SKM-1 treated with dmso at 0.1 percent for 144 hours (cell line): ENCODE results near the gene C19orf18.
"Not testable (repeated sequence)": the region's sequence is repeated elsewhere in the genome, so short reads cannot be mapped to it uniquely, and the experiment has no call there.

Source experiments
- DNase-seq: peaks from one replicate; lab custom pipeline; 2025; ENCODE audit not compliant: unreplicated experiment; lab: John Stamatoyannopoulos, UW

The C19orf18 gene

DNA sequence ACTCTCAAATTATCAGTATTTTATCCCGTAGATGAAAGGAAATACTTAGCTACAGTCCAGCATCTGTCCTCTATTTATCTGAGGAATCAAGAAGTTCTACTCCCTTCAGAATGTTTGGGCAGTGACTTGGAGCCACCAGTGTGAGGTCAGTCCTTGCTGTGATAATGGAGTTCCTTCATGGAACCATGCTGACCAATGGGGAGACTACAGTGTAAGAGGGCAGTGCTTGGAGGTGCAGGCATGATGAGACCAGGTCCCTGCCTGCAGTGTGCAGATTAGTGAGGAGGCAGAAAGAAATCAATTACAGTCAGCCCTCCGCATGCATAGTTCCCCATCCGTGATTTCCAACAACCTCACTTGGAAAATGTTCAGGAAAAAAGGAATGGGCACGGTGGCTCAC, at the start of gene C19orf18:
C19orf18 (minus strand) TSS at position 101 of the 400 bp plus-strand sequence. CDS start 102 bp downstream, outside the sequence.
- no peak for DNase-seq

DNA sequence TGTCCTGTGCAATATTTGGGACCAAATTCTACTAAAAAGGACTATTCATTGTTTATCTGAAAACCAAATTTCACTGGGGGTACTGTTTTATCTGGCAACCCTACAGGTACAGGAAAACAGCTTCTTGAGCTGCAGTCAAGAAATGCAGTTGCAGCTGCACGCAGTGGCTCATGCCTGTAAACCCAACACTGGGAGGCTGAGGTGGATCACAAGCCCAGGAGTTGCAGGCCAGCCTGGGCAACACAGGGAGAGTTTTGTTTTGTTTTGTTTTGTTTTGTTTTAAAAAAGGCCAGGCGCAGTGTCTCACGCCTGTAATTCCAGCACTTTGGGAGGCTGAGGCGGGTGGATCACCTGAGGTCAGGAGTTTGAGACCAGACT, 47.9 kb upstream of the C19orf18 start:
- no peak for DNase-seq

DNA sequence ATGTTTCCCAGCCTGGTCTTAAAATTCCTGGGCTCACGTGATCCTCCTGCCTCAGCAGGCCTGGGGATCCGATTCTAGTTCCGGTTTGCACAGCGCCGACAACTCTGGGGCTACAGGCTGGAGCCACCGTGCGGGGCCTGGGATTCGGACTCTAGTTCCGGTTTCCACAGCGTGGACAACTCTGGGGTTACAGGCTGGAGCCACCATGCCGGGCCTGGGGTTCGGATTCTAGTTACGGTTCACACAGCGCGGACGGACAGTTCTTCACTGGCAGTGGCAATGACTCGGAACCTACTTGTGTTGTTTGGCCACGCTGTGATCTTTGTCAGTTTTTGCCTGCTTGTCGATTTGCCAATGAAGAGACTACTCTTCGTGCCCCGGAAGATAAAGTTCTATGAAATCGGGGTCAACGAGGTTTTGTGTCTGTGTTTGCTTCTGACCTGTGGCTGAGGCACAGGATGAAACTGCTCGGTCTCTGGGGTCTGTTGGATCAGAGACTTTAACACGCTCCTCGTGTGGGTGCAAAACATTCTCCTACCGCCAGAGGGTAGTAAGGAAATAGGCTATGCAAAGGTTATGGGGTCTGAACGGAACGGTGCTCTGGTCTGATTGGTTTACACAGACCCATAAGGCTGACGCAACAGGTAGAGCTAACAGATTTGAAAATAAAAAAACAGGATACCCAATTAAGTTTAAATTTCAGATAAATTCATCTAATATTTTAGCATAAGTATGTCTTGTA, 47.4 kb upstream of the C19orf18 start:
- DNase-seq, result no peak

DNA sequence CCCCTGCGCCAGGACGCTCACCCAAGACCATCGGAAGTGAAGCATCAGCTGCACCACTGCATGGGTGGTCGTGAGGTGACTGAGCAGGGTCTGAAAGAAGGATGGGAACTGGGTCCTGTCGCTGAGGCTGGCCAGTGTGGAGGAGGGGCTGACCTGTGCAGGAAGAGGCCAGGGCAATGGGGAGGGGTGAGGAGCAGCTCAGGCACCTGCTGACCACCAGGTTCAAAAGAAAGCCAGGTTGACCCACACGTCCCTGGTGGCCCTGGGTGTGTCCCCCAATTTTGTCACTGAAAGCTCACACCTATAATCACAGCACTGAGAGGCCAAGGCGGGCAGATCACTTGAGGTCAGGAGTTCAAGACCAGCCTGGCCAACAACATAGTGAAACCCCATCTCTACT, 45.8 kb upstream of the C19orf18 start:
- DNase-seq, result no peak

DNA sequence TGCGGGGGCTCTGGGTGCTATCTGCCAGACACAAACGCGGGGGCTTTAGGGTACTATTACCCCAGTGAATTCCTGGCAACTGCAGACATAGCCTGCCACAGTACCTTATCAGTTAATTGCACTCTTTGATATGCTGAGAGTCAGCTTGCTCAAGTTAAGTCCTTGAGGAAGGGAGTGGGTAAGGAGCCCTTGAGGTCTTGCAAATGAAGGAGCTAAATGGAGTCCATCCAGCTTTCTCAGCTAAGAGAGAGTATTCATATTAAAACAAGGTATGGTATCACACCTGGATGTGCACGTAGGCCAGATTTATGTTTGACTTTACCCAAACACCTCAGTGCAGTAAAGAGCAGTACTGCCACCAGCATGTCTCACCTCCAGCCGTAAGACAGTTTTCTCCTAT, 39.8 kb upstream of the C19orf18 start:
- DNase-seq, result no peak

DNA sequence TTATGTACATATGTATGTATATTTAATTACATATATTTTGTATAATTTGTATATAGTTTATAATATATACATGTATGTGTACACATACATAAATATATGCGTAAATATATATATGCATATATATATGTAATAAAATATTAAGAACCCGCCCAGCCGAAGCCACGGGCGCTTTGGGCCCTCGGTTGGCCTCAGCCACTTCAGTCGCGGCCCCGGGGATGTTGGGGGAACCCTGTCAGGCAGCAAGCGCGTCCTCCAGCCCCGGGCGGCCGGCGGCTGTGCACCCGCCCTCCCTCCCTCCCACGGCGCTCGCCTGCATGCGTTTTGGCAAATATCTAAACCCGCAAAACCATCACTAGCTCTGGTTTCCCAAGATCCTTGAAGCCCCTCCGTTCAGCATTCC, 36.2 kb upstream of the C19orf18 start:
- DNase-seq, result no peak

DNA sequence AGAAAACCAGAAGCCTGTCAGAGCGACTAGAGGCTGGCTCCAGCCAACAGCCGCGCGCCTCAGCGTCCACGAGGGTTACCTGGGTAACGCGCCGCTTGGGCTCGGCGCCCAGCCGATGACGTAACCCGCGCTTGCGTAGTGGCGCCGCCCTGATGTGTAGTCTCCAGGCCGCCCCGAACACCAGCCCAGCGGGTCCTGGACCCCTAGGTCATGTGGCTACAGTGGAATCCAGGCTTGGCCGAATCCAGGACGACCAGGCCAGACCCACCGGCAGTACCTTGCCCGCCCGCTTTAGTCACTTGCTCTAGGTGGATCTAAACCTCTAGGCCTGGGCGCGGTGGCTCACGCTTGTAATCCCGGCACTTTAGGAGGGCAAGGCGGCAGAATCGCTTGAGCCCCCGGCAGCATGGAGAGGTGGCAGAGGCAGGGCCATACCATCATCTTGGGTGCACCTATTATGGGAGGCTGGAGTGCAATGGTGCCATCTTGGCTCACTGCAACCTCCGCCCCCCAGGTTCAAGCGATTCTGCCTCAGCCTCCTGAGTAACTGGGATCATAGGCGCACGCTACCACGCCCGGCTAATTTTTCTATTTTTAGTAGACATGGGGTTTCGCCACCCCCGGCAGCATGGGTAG, 35.5 kb upstream of the C19orf18 start:
- peak; percentile 23 for DNase-seq

DNA sequence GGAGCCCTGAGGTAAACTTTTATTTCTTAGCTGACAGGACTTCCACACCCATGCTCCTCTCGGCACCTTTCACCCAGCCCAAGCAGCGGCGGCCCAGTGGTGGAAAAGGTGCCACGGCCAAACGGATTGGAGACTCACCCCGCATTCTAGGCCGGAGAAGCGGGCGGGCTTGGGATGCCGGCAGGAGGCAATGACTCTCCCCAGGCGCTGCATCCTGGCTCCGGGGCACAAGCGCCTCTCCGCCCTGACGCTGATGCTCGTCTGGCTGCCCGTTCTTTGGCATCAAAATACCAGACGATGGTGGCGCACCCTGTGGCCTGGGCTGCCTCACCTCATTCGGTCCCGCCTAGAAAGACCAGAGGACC, 34.9 kb upstream of the C19orf18 start:
- DNase-seq, result no peak

DNA sequence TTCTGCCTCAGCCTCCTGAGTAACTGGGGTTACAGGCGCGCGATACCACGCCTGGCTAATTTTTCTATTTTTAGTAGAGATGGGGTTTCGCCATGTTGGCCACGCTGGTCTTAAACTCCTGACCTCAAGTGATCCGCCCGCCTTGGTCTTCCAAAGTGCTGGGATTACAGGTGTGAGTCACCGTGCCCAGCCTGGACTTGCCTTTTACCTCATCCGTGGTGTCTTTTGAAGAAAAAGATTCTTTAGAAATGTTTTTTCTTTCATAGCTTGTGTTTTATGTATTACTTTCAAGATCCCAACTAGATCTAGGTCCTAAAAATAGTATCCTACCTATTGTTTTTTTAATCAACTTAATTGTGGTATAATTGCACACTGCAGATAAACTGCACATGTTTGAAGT, 34.5 kb upstream of the C19orf18 start:
- not testable (repeated sequence) for DNase-seq

DNA sequence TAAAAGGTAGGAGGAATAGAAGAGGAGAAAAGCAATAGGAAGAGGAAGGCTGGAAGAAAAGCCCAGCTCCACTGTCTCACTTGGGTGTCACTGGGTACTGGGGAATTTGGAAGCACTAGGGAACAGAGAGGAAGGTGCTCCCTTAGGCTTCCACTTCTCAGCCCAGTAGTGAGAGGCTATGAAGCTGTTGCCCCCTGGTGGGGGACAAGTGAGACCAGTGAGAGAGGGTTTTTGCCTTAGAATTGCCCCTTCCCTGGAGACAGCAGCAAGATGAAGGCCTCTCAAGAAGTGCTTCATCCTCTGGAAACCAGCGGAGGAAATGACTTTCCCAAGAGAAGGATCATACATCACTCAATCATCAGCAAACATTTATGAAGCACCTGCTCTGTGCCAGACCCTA, 33.0 kb upstream of the C19orf18 start:
- DNase-seq, result no peak

DNA sequence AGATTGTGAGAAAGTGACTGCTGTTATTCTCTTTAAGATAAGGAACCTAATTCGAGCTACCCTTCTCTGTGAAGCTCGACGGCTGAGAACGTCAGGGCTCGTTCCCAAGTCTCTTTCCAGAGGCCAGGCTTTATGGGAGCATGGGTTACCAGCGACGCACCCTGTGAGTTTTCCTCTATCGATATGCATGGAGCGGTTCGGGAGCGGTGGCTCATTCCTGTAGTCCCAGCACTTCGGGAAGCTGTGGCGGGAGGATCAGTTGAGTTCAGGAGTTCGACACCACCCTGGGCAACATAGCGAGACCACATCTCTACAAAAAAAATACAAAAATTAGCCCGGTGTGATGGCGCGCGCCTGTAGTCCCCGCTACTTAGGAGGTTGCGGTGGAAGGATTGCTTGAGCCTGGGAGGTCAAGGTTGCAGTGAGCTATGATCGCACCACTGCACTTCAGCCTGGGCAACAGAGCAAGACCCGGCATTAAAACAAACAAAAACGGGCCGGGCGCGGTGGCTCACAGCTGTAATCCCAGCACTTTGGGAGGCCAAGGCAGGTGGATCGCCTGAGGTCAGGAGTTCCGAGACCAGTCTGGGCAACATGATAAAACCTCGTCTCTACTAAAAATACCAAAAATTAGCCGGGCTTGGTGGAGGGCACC, 29.0 kb upstream of the C19orf18 start:
- no peak for DNase-seq

DNA sequence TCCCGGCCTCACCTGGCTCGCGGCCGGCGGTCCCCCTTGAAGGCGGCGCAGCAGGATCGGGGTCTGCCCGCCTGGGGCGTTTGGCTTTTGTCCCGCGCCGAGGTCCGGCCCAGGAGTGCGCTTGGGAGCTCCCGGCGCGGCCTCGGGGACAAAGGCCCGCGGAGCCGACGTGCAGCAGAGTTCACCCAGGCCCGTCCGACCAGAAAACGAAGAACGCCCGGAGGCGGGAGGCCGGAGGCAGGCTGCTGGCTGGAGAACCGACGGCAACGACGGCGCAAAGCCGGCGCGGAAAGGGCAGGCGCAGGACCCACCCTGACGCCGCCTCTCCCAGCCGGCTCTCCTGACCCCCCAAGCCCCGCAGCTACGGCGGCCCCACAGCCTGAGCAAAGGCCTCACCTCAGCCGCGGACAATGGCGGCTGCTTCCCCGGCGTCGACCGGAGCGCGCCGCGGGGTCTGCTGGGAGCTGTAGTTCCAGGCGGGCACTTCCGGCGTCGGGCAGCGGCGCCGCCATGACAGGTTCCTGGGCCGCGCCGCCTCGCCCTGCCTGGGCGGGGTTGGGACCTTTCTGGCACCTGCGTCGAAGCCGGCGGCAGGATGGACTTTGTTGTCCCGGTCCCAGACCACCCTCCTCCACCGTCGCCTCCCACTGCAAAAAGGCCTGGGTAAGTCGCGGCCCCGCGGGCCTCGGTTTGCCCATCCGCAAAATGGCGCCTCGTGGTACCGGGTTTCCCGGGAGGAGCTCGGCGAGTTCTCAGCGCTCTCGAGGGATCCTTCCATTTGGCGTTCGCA, 28.2 kb upstream of the C19orf18 start, which contains the start of gene ZNF606:
ZNF606 (minus strand) TSS at position 437 of the 790 bp plus-strand sequence. CDS start 1,501 bp downstream, outside the sequence.
- DNase-seq, result peak; percentile 8

DNA sequence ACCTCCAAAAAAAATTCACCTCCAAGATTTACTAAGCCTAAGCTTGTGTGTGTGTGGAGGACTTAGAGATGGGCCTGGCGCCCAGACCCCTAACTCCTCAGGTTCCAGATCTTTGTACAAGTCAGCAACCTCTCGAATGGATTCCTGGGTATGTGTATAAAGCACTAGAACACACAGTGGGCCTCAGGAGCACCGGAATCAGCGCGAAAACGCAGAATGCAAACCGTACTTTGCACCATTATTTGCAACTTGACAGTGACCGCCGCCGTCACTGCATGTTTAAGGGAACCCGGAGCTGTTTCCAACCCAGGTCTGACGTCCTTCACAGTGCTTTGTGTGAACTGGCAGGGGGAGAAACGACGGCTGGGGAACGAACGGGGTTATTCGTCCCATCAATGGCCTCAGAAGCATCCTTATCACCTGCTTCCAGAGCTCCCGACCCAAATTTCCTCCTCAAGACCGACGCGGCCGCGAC, 27.6 kb upstream of the C19orf18 start:
- DNase-seq, result no peak

DNA sequence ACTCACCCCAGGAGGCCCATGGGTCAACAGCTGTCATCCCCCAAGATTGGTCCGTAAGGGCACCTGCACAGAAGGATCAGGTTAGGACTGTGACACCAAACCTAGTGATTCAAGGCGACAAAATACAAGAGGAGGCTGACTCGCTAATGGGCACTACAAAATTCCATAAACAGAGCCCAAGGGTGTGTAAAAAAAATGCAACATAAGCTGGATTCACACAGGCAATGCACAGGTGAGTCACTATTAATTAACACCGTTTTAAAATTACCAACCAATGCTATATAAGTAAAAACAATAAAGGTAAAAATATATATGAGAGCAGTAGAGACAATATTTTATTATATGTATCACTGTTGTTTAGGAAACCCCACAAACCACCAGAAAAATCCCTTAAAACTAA, 26.3 kb upstream of the C19orf18 start:
- DNase-seq, result no peak

DNA sequence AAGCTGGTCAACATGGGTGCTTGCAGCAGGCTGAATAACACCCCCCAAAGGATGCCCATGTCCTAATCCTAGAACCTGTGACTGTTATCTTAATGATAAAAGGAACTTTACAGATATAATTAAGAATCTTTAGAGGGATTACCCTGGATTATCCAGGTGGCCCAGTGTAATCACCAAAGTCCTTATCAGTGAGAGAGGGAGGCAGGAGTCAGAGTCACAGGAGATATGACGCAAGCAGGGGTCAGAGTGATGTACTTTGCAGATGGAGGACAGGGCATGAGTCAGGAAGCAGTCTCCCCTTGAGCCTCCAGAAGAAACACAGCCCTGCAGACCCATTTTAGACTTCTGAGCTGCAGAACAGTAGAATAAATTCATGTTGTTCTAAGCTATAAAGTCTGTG, 18.5 kb upstream of the C19orf18 start:
- DNase-seq, result no peak

DNA sequence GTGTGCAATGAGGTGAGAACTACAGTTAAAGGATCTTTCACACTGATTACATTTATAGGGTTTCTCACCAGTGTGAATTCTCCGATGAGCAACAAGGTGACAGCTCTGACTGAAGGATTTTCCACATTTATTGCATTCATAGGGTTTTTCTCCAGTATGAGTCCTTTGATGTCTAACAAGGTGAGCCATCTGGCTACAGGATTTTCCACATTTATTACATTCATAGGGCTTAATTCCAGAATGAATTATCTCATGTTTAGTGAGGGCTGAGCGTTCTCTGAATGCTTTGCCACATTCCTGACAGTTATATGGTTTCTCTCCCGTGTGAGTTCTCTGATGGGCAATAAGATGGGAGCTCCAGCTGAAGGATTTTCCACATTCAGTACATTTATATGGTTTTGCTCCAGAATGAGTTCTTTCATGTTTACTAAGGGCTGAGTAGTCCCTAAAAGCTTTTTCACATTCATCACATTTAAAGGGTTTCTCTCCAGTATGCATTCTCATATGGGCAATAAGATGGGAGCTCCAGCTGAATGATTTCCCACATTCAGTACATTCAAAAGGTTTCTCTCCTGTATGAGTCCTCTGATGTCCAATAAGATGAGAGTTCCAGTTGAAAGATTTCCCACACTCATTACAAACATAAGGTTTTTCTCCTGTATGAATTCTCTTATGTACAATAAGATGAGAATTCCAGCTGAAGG, 4.4 kb upstream of the C19orf18 start:
- no peak for DNase-seq

DNA sequence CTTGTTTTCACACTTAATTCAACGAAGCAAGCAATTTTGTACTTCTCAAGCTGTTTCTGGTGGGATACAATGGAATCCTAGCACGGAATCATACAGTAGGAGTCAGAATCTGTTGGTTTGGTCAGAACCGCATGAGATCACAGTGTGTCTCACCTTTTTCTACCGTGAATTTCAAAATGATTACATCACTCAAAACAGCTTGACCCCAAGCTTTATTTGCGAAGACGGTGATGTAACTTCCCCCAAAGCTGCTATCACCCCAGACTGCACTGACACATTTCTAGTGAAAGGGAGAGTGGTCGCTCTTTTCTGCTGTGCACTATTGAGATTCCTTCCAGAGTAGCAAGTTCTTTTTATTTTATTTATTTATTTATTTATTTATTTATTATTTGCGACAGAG, 9.6 kb downstream of the C19orf18 start:
- no peak for DNase-seq

DNA sequence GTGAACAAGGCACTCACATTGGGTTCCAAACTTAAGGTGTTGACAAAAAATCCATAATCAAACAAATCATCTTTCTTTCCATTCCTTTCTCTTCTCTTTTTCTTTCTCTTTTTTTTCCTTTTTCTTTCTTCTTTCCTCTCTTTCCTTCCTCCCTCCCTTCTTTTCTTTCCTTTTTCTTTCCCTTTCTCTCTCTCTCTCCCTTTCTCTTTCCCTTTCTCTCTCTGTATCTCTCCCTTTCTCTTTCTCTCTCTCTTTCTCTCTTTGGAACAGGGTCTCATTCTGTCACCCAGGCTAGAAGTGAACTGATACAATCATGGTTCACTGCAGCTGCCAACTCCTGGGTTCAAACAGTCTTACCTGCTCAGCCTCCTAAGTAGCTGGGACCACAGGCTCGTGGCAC, 12.5 kb downstream of the C19orf18 start:
- DNase-seq, result no peak

DNA sequence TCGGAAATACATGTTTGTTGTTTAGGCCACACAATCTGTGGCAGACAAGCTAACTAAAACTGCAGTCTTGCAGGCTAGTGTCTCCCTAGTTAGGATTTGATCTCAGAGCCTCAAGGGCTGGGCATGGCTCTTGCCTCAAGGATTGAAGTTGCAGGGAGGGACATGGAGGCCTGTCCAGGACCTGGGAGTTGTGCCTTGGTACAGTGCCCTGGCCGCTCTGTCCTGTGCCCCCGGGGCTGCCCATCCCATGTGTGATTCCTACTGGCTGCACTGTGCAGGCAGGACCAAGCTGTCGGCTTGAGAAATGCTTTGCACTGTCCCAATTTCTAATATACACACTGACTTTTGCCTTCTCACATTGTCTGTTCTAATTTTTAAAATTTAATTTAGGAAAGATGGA, 19.3 kb downstream of the C19orf18 start:
- DNase-seq, result no peak

DNA sequence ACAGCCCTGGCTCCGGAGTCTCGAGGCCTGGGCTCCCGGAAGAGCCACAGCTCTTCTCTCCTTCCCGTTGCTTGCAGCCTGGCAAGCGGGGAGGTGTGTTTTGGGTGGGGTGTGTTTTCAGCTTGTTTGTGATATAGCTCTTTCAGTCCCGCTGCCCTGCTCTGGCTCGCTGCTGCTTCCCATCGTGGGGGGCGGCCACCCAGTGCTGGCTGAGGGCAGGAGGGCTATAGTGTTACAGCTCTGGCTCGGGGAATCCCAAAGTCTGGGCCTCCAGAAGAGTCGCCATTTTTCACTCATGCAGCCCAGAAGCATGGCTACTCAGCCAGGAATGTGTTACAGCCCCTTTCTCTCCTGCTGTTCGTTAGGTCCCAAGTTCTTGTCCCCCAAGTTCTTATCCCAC, 24.6 kb downstream of the C19orf18 start:
- DNase-seq, result no peak

DNA sequence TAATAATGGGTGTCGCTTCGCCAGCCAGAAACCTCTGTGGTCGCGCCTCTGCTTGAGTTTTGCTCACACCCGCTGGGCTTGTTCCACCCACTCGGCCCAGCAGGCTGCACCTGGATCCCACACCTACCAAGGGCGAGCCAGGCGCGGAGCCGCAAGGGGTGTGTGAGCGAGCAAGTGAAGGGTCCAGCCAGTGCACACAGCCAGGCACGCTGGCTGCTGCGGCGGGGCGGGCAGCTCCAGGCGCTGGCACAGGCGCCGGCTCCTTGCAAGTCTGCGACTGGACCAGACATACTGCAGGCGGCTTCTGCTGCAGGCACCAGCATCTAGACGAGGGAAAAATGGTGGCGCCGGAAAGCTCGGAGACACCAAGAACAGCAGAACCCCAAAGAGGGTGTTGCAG, 25.0 kb downstream of the C19orf18 start:
- DNase-seq, result no peak
